ENCODE results near the gene PDCD1.

The PDCD1 gene

DNA sequence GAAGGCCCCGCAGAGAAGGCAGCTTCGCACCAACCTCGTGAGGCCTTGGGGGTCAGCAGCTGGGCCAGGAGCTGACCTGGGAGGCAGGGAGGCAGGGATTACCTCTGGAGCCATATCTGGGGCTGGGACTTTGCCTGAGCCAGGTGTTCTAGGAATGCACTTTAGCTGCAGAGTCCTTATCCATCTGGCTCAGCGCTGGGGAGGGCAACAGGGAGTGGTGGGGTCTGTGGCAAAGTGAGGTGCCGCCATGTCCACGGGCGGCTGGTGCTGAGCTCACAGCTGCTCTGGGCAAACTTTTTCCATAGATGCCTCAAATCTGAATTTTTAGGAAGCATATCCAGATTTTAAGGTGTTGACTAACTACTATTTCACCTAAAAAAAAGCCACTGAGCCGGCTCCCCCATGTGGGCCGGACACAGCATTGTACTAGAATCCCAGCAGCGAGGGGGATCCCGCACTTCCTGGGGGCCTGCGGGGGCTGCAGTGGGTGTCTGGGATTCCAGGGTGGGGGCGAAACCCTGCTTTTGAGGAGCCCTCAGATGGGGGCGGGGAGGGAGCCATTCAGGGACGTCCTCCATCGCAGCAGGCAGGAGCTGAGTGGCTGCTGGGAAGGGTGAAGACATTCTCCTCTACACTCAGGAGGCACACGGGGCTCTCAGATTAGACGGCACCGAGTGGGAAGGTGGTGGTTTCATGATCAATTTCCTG is 45.5 kb upstream of the PDCD1 start:
- Histone ChIP-seq H3K4me1 (peaks cover 27 to 73% (median 67%) of the 10 kb centered on the region in 10 experiments), H3K36me3 (peaks cover 0 to 53% (median 29%) of the 10 kb centered on the region in 11 experiments; a peak in 20 of 22 replicates), H3K4me2 (peak overlapping the region in 9 of 11 experiments; percentile 37 to 98 (median 93); a peak in 18 of 22 replicates), H4K20me1 (peaks cover 0 to 98% (median 75%) of the 10 kb centered on the region in 11 experiments; a peak in 20 of 22 replicates), H3K9ac (peak overlapping the region in 2 of 11 experiments; percentile 62 to 71; a peak in 3 of 22 replicates), H3K9me3 (replicated peaks in 1 of 11) (peaks cover 0 to 11% (median 9%) of the 10 kb centered on the region in 11 experiments; a peak in 11 of 22 replicates), H3K27ac (no peak overlapping the region; a peak in 1 of 22 replicates), H3K4me3 (no peak overlapping the region), H3K27me3 (peaks cover 0 to 23% (median 0%) of the 10 kb centered on the region in 11 experiments; a peak in 5 of 22 replicates)
- TF ChIP-seq Cebpa-rat (IDR thresholded peaks at IDR 0.05): no peak

DNA sequence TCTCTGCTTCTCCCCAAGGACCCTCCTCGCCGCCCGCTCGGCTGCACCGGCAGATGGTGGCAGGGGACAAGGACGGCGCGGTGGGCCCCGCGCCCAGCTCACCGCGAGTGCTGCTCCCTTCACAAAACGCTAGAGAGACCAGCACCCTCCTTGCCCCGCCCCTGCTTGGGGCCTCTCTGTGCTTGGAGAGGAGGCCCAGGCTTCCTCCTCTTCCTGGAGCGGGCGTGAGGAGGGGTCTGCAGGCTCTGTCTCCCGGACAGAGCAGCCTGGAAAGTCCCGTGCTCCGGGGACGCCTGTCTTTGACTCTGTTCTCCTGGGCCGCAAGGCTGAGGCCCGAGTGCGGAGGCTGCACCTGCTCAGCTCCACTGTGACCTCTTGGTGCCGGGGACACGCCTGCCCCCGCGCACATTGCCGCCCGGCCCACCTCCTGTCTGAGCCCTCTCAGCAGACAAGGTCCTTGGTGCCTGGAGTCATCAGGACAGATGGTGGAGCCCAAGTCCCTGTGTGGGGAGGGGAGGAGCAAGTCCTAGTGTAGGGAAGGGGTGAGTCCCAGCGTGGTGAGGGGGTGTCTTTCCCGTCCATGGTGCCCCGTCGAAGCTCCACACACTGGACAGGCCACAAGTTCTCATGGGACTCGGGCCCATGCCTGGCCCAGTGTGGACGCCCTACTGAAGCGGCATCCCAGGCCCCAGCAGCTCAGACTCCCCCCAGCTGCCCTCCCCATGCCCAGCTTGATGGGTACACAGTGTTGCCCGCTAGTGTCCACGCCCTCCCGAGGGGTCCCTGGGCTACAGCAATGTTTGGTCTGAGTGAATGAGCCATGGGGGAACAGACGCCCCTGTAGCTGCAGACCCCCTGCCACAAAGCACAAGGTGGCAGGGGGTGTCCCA is 44.7 kb upstream of the PDCD1 start:
- peak overlapping the region in 8 of 10 experiments; percentile 0 to 47 (median 8); a peak in 7 of 20 replicates for H3K4me3 ChIP-seq
- peaks cover 0 to 23% (median 0%) of the 10 kb centered on the region in 11 experiments; a peak in 5 of 22 replicates for H3K27me3 ChIP-seq
- peaks cover 34 to 81% (median 75%) of the 10 kb centered on the region in 10 experiments for H3K4me1 ChIP-seq
- H3K9ac ChIP-seq: peak overlapping the region in 9 of 11 experiments; percentile 1 to 75 (median 57); a peak in 14 of 22 replicates
- peaks cover 0 to 98% (median 79%) of the 10 kb centered on the region in 11 experiments; a peak in 20 of 22 replicates for H4K20me1 ChIP-seq
- peak overlapping the region; percentile 72 to 98 (median 89) for H3K4me2 ChIP-seq
- H3K27ac ChIP-seq: peak overlapping the region in 6 of 11 experiments; percentile 14 to 68 (median 44); a peak in 7 of 22 replicates
- peaks cover 0 to 3% (median under 1%) of the 10 kb centered on the region in 11 experiments; a peak in 7 of 22 replicates for H3K9me3 ChIP-seq (replicated peaks in 1 of 11)
- peaks cover 0 to 45% (median 21%) of the 10 kb centered on the region in 11 experiments; a peak in 16 of 22 replicates for H3K36me3 ChIP-seq
- no peak for TF ChIP-seq Cebpa-rat (IDR thresholded peaks at IDR 0.05)

DNA sequence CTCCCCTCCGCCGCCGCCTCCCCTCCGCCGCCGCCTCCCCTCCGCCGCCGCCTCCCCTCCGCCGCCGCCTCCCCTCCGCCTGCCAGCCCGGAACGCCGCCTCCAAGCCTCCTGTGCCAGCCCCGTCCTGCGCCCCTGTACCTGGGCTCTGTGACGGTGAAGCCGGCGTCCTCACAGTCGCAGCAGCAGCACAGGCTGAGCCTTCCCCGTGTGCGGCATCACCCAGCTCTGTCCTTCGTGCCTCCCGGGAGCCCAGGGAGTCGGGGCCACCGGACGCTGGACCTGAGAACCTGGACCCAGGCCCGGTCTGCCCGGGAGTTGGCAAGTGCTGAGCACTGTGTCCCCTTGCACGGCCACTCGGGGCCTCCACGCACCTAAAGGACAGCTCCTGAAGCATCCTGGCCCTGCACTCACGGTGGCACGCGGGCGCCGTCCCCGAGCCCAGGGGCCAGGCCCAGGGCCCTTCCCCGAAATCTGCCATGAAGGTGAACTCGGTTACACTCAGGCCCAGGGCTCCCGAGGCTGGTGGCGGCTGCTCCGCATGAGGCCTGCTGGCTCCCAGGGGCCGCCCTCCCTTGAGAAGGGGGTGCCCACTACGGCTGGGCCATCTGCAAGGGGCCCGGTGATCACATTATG is 43.8 kb upstream of the PDCD1 start:
- peak overlapping the region in 7 of 10 experiments; percentile 0 to 47 (median 5); a peak in 8 of 20 replicates for H3K4me3 ChIP-seq
- no peak for TF ChIP-seq Cebpa-rat (IDR thresholded peaks at IDR 0.05)
- peak overlapping the region in 5 of 11 experiments; percentile 14 to 68 (median 56); a peak in 9 of 22 replicates for H3K27ac ChIP-seq
- peak overlapping the region; percentile 72 to 98 (median 89) for H3K4me2 ChIP-seq
- H3K4me1 ChIP-seq: peaks cover 34 to 90% (median 84%) of the 10 kb centered on the region in 10 experiments
- H3K9me3 ChIP-seq (replicated peaks in 1 of 11): no peaks in the 10 kb centered on the region
- H3K27me3 ChIP-seq: peaks cover 0 to 23% (median 0%) of the 10 kb centered on the region in 11 experiments; a peak in 5 of 22 replicates
- peaks cover 0 to 39% (median 13%) of the 10 kb centered on the region in 11 experiments; a peak in 11 of 22 replicates for H3K36me3 ChIP-seq
- peak overlapping the region in 9 of 11 experiments; percentile 1 to 75 (median 57); a peak in 14 of 22 replicates for H3K9ac ChIP-seq
- H4K20me1 ChIP-seq: peaks cover 0 to 98% (median 87%) of the 10 kb centered on the region in 11 experiments; a peak in 20 of 22 replicates

DNA sequence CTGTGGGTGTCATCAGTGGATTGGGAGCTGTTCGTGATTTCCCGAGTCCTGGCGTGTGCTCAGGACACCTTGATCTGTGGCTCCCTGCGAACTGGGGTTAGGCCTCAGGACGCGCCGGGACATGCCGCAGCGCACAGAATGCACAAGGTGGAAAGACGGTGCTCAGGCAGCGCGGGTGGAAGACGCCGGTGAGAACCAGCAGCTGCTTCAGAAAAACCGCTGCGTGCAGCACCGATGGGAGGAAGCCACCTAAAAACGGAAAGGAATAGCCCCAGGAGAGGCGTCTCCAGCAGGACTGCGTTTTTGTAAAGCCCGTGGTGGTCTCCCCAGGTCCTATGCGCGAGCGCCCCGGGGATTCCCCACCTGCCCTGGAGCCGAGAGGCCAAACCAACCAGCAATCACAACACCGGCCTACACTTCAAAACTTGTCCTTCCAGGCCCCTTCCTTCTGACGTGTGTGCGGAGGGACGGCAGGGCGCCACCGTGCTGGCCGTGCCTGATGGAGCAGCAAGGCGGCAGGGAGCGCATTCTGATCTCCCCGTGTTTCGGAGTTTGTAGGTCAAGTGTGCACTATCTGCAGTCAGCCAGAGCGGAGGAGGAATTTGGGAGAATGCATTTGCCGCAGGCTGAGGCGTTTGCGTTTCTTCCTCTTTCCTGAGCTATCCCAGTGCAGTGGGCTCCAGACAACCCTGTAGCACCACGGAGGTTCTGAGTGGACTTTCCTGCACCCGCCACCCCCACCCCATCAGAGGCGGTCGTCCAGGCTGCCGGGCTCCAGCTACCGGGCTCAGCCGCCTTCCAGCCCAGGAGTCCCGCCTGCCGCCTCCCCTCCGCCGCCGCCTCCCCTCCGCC is 43.0 kb upstream of the PDCD1 start:
- Histone ChIP-seq H4K20me1 (peaks cover 0 to 98% (median 91%) of the 10 kb centered on the region in 11 experiments; a peak in 20 of 22 replicates), H3K27ac (peak overlapping the region in 1 of 11 experiments; percentile 27; a peak in 3 of 22 replicates), H3K4me3 (no peak overlapping the region), H3K27me3 (peaks cover 0 to 23% (median 0%) of the 10 kb centered on the region in 11 experiments; a peak in 5 of 22 replicates), H3K9ac (peak overlapping the region in 4 of 11 experiments; percentile 42 to 52 (median 46); a peak in 7 of 22 replicates), H3K4me1 (peaks cover 34 to 97% (median 89%) of the 10 kb centered on the region in 10 experiments), H3K36me3 (peaks cover 0 to 37% (median 9%) of the 10 kb centered on the region in 11 experiments; a peak in 11 of 22 replicates), H3K9me3 (replicated peaks in 1 of 11) (no peaks in the 10 kb centered on the region), H3K4me2 (peak overlapping the region; percentile 66 to 89 (median 80))
- TF ChIP-seq Cebpa-rat (IDR thresholded peaks at IDR 0.05): no peak

DNA sequence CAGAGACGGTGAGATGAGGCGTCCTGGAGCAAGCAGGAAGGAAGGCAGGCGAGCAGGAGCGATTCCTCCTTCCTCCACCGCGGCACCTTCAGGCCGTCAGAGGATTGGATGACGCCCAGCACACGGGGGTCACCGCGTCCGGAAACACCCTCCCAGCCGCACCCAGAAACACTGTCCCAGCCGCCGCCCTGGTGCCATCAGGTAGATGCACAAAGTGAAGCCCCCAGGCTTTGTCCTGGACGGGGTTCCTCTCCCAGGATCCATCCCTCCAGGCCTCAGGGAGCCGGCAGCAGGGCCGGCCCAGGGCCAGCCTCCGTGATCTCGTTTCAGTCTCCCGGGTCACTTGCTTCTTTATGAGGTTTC is 42.3 kb upstream of the PDCD1 start:
- Histone ChIP-seq H3K27me3 (peaks cover 0 to 23% (median 0%) of the 10 kb centered on the region in 11 experiments; a peak in 5 of 22 replicates), H3K4me2 (peak overlapping the region in 10 of 11 experiments; percentile 66 to 89 (median 80); a peak in 20 of 22 replicates)

DNA sequence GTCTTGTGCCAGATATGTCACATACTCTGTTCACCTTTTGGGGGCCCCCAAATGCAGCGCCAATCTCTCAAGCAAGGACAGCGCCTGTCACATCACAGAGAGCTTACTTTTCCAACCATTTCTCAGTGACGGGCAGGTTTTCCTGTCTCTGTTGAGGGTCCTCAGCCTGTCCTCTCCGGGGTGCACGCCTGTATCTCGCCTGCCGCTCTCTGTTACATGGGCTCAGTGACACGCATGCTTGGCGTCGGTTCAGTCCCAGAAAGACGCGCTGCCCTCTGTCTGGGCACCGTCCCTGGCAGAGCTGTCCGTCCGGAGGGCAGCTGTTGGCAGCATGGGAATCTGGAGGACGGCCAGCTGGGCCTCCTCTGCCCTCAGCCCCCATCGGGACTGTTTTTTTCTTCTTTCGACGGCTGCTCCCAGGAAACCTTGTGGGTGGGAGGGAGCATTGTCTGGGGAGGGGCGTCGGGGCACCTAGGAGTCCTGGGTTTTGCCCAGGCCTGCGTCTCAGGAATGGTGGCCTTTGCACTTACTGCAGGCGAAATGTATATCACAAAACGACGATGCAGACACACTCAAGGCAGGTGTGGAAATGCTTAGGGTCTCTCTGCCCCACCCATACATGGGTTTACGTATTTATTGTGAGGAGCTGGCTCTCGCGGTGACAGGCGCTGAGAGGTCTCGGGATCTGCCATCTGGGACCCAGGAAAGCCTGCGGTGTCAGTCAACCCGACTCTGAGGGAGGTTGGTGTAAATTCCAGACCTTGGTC is 41.7 kb upstream of the PDCD1 start:
- Histone ChIP-seq H3K4me3 (no peak overlapping the region), H3K9ac (peak overlapping the region in 4 of 11 experiments; percentile 42 to 52 (median 46); a peak in 5 of 22 replicates), H3K27me3 (peaks cover 0 to 23% (median 0%) of the 10 kb centered on the region in 11 experiments; a peak in 5 of 22 replicates), H3K36me3 (peaks cover 0 to 25% (median 3%) of the 10 kb centered on the region in 11 experiments; a peak in 6 of 22 replicates), H3K27ac (peak overlapping the region in 3 of 11 experiments; percentile 29 to 34 (median 32); a peak in 4 of 22 replicates), H4K20me1 (peaks cover 0 to 93% (median 85%) of the 10 kb centered on the region in 11 experiments; a peak in 20 of 22 replicates), H3K4me2 (peak overlapping the region in 9 of 11 experiments; percentile 69 to 89 (median 81); a peak in 17 of 22 replicates), H3K9me3 (replicated peaks in 1 of 11) (no peaks in the 10 kb centered on the region), H3K4me1 (peaks cover 34 to 93% (median 84%) of the 10 kb centered on the region in 10 experiments)
- no peak for TF ChIP-seq Cebpa-rat (IDR thresholded peaks at IDR 0.05)

More for the DNA sequence above, 42.3 kb upstream of the PDCD1 start:
- Histone ChIP-seq H3K9me3 (replicated peaks in 1 of 11) (no peaks in the 10 kb centered on the region), H4K20me1 (peaks cover 0 to 93% (median 85%) of the 10 kb centered on the region in 11 experiments; a peak in 20 of 22 replicates), H3K36me3 (peaks cover 0 to 31% (median 4%) of the 10 kb centered on the region in 11 experiments; a peak in 9 of 22 replicates), H3K27ac (peak overlapping the region in 1 of 11 experiments; percentile 27; a peak in 1 of 22 replicates), H3K4me3 (no peak overlapping the region), H3K9ac (peak overlapping the region in 5 of 11 experiments; percentile 35 to 52 (median 44); a peak in 6 of 22 replicates), H3K4me1 (peaks cover 34 to 93% (median 89%) of the 10 kb centered on the region in 10 experiments)
- TF ChIP-seq Cebpa-rat (IDR thresholded peaks at IDR 0.05): no peak
